Muscle of back (tissue), 11 donors: ENCODE measurements around the gene GGN. TPM values are rescaled to one million over a fixed set of nuclear protein-coding genes. Genes with fewer than 3 reads are reported as not detected.
"Not testable (repeated sequence)": the region's sequence is repeated elsewhere in the genome, so short reads cannot be mapped to it uniquely, and the experiment has no call there.

Source experiments
- DNase-seq, 3 donors: peaks; one replicate each; pipeline versions ENCODE4 v3.0.0 to v3.0.0-alpha.2; 2013
- polyA plus RNA-seq, 10 donors: library from polyadenylated mRNA; unstranded; fragments of 120-200 nt; gene quantifications; one replicate each; pipeline ENCODE4 v1.2.1, GENCODE V29; 2013; ENCODE audit not compliant: insufficient read length in 10 of 10

Gene GGN
- polyA plus RNA-seq, 10 donors: 0.13 to 1.4 (median 0.22) TPM; not detected in 4

GRCh38 chr19:38362946-38363688 is 24.7 kb downstream of the GGN start:
- not testable (repeated sequence) for DNase-seq

GRCh38 chr19:38362076-38362945 is 25.5 kb downstream of the GGN start:
- DNase-seq: peak in 2 of 3 donors; percentile 35 to 62

GRCh38 chr19:38361633-38362075 is 26.2 kb downstream of the GGN start:
- DNase-seq: peak; percentile 44 to 87 (median 65)

- DNase-seq: no peak
Observed at GRCh38 chr19:38360839-38361631, 26.8 kb downstream of the GGN start.

GRCh38 chr19:38360351-38360750 is 27.5 kb downstream of the GGN start:
- DNase-seq: no peak

GRCh38 chr19:38359242-38360021 is 28.4 kb downstream of the GGN start:
- DNase-seq: no peak

GRCh38 chr19:38358071-38358470 is 29.8 kb downstream of the GGN start:
- no peak for DNase-seq

GRCh38 chr19:38355728-38356725 is 31.8 kb downstream of the GGN start:
- no peak for DNase-seq

GRCh38 chr19:38352611-38353010 is 35.2 kb downstream of the GGN start:
- no peak for DNase-seq

GRCh38 chr19:38351865-38352395 is 35.9 kb downstream of the GGN start:
- no peak for DNase-seq

GRCh38 chr19:38350883-38351282 is 37.0 kb downstream of the GGN start:
- DNase-seq: no peak

GRCh38 chr19:38346837-38347236 is 41.0 kb downstream of the GGN start:
- DNase-seq: no peak

GRCh38 chr19:38340927-38341326 is 46.9 kb downstream of the GGN start:
- DNase-seq: no peak

- not testable (repeated sequence) for DNase-seq
Observed at GRCh38 chr19:38339011-38339410, 48.8 kb downstream of the GGN start.

- no peak for DNase-seq
Observed at GRCh38 chr19:38337360-38337653, 50.5 kb downstream of the GGN start.

- peak; percentile 78 to 91 (median 88) for DNase-seq
Observed at GRCh38 chr19:38336638-38337359, 51.0 kb downstream of the GGN start.

GRCh38 chr19:38335949-38336637 is 51.7 kb downstream of the GGN start:
- DNase-seq: peak; percentile 93 to 98 (median 94)
